Endodermal cell (in vitro differentiated cells): ENCODE results near the gene AGAP3. TPM values are rescaled to one million over a fixed set of nuclear protein-coding genes. Genes with fewer than 3 reads are reported as not detected.

Experiments used
- DNase-seq: peaks from one replicate; pipeline ENCODE4 v3.0.0-alpha.2; 2017
- H3K27ac ChIP-seq: 2 replicates; pipeline ENCODE4 v1.5.1; 2013; ENCODE audit warnings: mild to moderate bottlenecking, low read depth, low read length, moderate library complexity
- H3K27me3 ChIP-seq: 2 replicates; pipeline ENCODE4 v1.6.1; 2013; ENCODE audit warnings: mild to moderate bottlenecking, low read length, moderate library complexity; ENCODE audit not compliant: insufficient read depth, control insufficient read depth, poor library complexity, severe bottlenecking
- H3K36me3 ChIP-seq: 2 replicates; pipeline ENCODE4 v1.7.0; 2013; ENCODE audit warnings: mild to moderate bottlenecking, low read length, moderate library complexity; ENCODE audit not compliant: control insufficient read depth, insufficient read depth
- H3K4me1 ChIP-seq: one replicate; pipeline ENCODE4 v1.7.0; 2013; ENCODE audit warnings: low read length; ENCODE audit not compliant: control insufficient read depth, insufficient read depth
- H3K4me3 ChIP-seq: 2 replicates; pipeline ENCODE4 v1.5.1; 2013; ENCODE audit warnings: mild to moderate bottlenecking, low read length, moderate library complexity
- H3K9ac ChIP-seq: 2 replicates; pipeline ENCODE4 v1.6.1; 2013; ENCODE audit warnings: mild to moderate bottlenecking, low read length, moderate library complexity; ENCODE audit not compliant: poor library complexity, severe bottlenecking; ENCODE audit errors: extremely low read depth
- H3K9me3 ChIP-seq: 2 replicates; pipeline ENCODE4 v1.6.1; 2013; ENCODE audit warnings: mild to moderate bottlenecking, low read length, moderate library complexity; ENCODE audit not compliant: control insufficient read depth
- H3K27ac Mint-ChIP-seq: 2 replicates; pipeline ENCODE4 v1.8.0; 2020; ENCODE audit warnings: mixed read lengths
- H3K27me3 Mint-ChIP-seq: 2 replicates; pipeline ENCODE4 v1.8.0; 2021; ENCODE audit warnings: mild to moderate bottlenecking, mixed read lengths; ENCODE audit not compliant: insufficient read depth
- H3K36me3 Mint-ChIP-seq: 2 replicates; pipeline ENCODE4 v1.8.0; 2020; ENCODE audit warnings: low read depth, mixed read lengths
- H3K4me1 Mint-ChIP-seq: 2 replicates; pipeline ENCODE4 v1.8.0; 2020; ENCODE audit warnings: mixed read lengths
- H3K4me3 Mint-ChIP-seq: 2 replicates; pipeline ENCODE4 v1.8.0; 2020; ENCODE audit warnings: mild to moderate bottlenecking, moderate library complexity, mixed read lengths
- H3K9me3 Mint-ChIP-seq: 2 replicates; pipeline ENCODE4 v1.8.0; 2020; ENCODE audit warnings: mild to moderate bottlenecking, mixed read lengths
- CTCF ChIP-seq: fragments of 200-600 bp; sonication (generic); conservative IDR thresholded peaks from 2 replicates; pipeline ENCODE4 v1.5.0; 2021; ENCODE audit warnings: antibody characterized with exemption, mild to moderate bottlenecking
- WGBS, 2 experiments: methylation state at CpG; one replicate each; pipeline versions ENCODE4 v1.1.5 to v1.1.7; 2013; ENCODE audit warnings: missing lambda C conversion rate in 2 of 2, mixed read lengths in 1 of 2; ENCODE audit not compliant: insufficient coverage in 1 of 2, insufficient read length in 1 of 2; 5-methylcytosine and 5-hydroxymethylcytosine counted together
- total RNA-seq, 2 donors: library from RNA; stranded (reverse); fragmentation: NEBNext Ultra II Directional in 1 of 2; extraction: Animal tissue kit (Norgen Biotek cat#: 25700) in 1 of 2; gene quantifications; 2 replicates in 1 of 2; 3 replicates in 1 of 2; pipeline ENCODE4 v1.2.1, GENCODE V29; 2021

AGAP3 gene
- total RNA-seq, 2 donors from 2014 or later: 113 to 116 TPM

- H3K27ac ChIP-seq: no peak overlapping the region
- no peak for DNase-seq
- WGBS, 2 experiments: 93 to 98% methylated on average over 7 to 9 of the region's 9 CpGs
- peaks cover 23% of the 10 kb centered on the region for H3K27me3 ChIP-seq
- H3K9me3 ChIP-seq: peaks cover 7% of the 10 kb centered on the region
- H3K9ac ChIP-seq: no peak overlapping the region
- no peak for TF ChIP-seq CTCF
- H3K4me1 Mint-ChIP-seq: peaks cover 2% of the 10 kb centered on the region
- no peak overlapping the region for H3K4me3 ChIP-seq
- no peak overlapping the region for H3K27ac Mint-ChIP-seq
- H3K4me1 ChIP-seq: no peaks in the 10 kb centered on the region
- peaks cover 77% of the 10 kb centered on the region for H3K27me3 Mint-ChIP-seq
- H3K36me3 Mint-ChIP-seq: peaks cover 2% of the 10 kb centered on the region
- no peaks in the 10 kb centered on the region for H3K36me3 ChIP-seq
- H3K4me3 Mint-ChIP-seq: no peak overlapping the region
- peaks cover 19% of the 10 kb centered on the region for H3K9me3 Mint-ChIP-seq
Observed at GRCh38 chr7:151176401-151176800, 90.1 kb downstream of the AGAP3 start.

- Histone ChIP-seq H3K9ac (no peak overlapping the region), H3K27me3 (peaks cover 18% of the 10 kb centered on the region), H3K36me3 (no peaks in the 10 kb centered on the region), H3K9me3 (peaks cover 7% of the 10 kb centered on the region), H3K4me3 (no peak overlapping the region), H3K4me1 (no peaks in the 10 kb centered on the region), H3K27ac (no peak overlapping the region)
- Mint-ChIP-seq H3K36me3 (peaks cover 2% of the 10 kb centered on the region), H3K27ac (no peak overlapping the region), H3K27me3 (peaks cover 74% of the 10 kb centered on the region), H3K4me3 (no peak overlapping the region), H3K9me3 (peaks cover 19% of the 10 kb centered on the region), H3K4me1 (peaks cover 2% of the 10 kb centered on the region)
- DNase-seq: no peak
- no peak for TF ChIP-seq CTCF
- 80 to 94% methylated on average over 1 of the region's 1 CpG for WGBS, 2 experiments
Observed at GRCh38 chr7:151177310-151177709, 91.0 kb downstream of the AGAP3 start.

- no peak overlapping the region for H3K9ac ChIP-seq
- H3K36me3 ChIP-seq: no peaks in the 10 kb centered on the region
- H3K4me3 ChIP-seq: no peak overlapping the region
- no peak overlapping the region for H3K27ac Mint-ChIP-seq
- no peak overlapping the region for H3K4me3 Mint-ChIP-seq
- peaks cover 2% of the 10 kb centered on the region for H3K36me3 Mint-ChIP-seq
- H3K27ac ChIP-seq: no peak overlapping the region
- WGBS, 2 experiments: 92 to 93% methylated on average over 7 to 9 of the region's 9 CpGs
- peaks cover 14% of the 10 kb centered on the region for H3K9me3 Mint-ChIP-seq
- H3K4me1 ChIP-seq: no peaks in the 10 kb centered on the region
- H3K27me3 Mint-ChIP-seq: peaks cover 71% of the 10 kb centered on the region
- H3K9me3 ChIP-seq: peaks cover 2% of the 10 kb centered on the region
- peaks cover 13% of the 10 kb centered on the region for H3K27me3 ChIP-seq
- peaks cover 2% of the 10 kb centered on the region for H3K4me1 Mint-ChIP-seq
- TF ChIP-seq CTCF: no peak
- no peak for DNase-seq
Observed at GRCh38 chr7:151178236-151178635, 92.0 kb downstream of the AGAP3 start.
